H1 (cell line): ENCODE results near the gene SHISA7. TPM values are rescaled to one million over a fixed set of nuclear protein-coding genes. Genes with fewer than 3 reads are reported as not detected.
A peak's percentile ranks its signal among the peaks of the same experiment; 100 is the strongest.

ENCODE experiments used
- CTCF ChIA-PET: fragments of 300-600 bp; sonication (Branson Sonifier 250); formaldehyde crosslinking; loops from one replicate; lab custom pipeline; 2021; ENCODE audit not compliant: partially characterized antibody; lab: Charles Lee
- POLR2A ChIA-PET: fragments of 300-600 bp; sonication (Branson Sonifier 250); formaldehyde crosslinking; loops from one replicate; lab custom pipeline; 2021; ENCODE audit warnings: inconsistent platforms; ENCODE audit not compliant: partially characterized antibody; lab: Charles Lee
- DNase-seq, 2 experiments: peaks; one replicate each; pipeline versions ENCODE4 v3.0.0 to v3.0.0-alpha.2; 2010 to 2022; ENCODE audit warnings: low spot score in 2 of 2, low read depth in 1 of 2, mixed read lengths in 1 of 2
- FAIRE-seq: peaks from 2 replicates; lab custom pipeline; 2011; peaks lifted over from hg19 to GRCh38; lab: Jason Lieb, UNC
- H2AFZ ChIP-seq: 2 replicates; pipeline ENCODE4 v1.8.1; 2012; ENCODE audit warnings: low read length, inconsistent platforms
- H2AK5ac ChIP-seq: 2 replicates; pipeline ENCODE4 v1.6.1; 2013; ENCODE audit warnings: low read depth, low read length
- H2BK120ac ChIP-seq: replicated peaks from 2 replicates; pipeline ENCODE3; 2013; ENCODE audit warnings: low read depth, low read length, inconsistent platforms
- H2BK12ac ChIP-seq: 2 replicates; pipeline ENCODE4 v1.6.1; 2013; ENCODE audit warnings: low read depth, low read length
- H2BK15ac ChIP-seq: 2 replicates; pipeline ENCODE4 v1.6.1; 2013; ENCODE audit warnings: low read length
- H2BK20ac ChIP-seq: 2 replicates; pipeline ENCODE4 v1.6.1; 2013; ENCODE audit warnings: low read length
- H2BK5ac ChIP-seq: 2 replicates; pipeline ENCODE4 v1.6.1; 2013; ENCODE audit warnings: low read depth, low read length
- H3K14ac ChIP-seq: 2 replicates; pipeline ENCODE4 v1.6.1; 2013; ENCODE audit warnings: inconsistent platforms; ENCODE audit not compliant: insufficient read length
- H3K18ac ChIP-seq: 2 replicates; pipeline ENCODE4 v1.6.1; 2013; ENCODE audit warnings: low read length; ENCODE audit errors: extremely low read depth
- H3K23ac ChIP-seq: 2 replicates; pipeline ENCODE4 v1.6.1; 2013; ENCODE audit warnings: inconsistent platforms; ENCODE audit not compliant: insufficient read length
- H3K23me2 ChIP-seq: 2 replicates; pipeline ENCODE4 v1.6.1; 2013; ENCODE audit warnings: low read depth, low read length
- H3K27ac ChIP-seq: 2 replicates; pipeline ENCODE4 v1.6.1; 2011; ENCODE audit warnings: low read depth, low read length, inconsistent platforms
- H3K27me3 ChIP-seq, 4 experiments: replicated peaks in 1 of 4; 1 replicate in 1 of 4; 2 replicates in 3 of 4; pipeline versions ENCODE4 v1.6.1 to v1.8.1; 2011 to 2013; ENCODE audit warnings: low read length in 3 of 4, mild to moderate bottlenecking in 3 of 4, inconsistent platforms in 2 of 4, mixed read lengths in 2 of 4, moderate library complexity in 1 of 4; ENCODE audit not compliant: control insufficient read depth in 3 of 4, insufficient read depth in 3 of 4; ENCODE audit errors: extremely low read depth in 1 of 4
- H3K36me3 ChIP-seq, 4 experiments: 2 replicates each; pipeline versions ENCODE4 v1.6.1 to v1.8.1; 2011 to 2013; ENCODE audit warnings: mild to moderate bottlenecking in 4 of 4, low read length in 3 of 4, moderate library complexity in 2 of 4, control low read depth in 1 of 4, inconsistent platforms in 1 of 4; ENCODE audit not compliant: insufficient read depth in 4 of 4, control insufficient read depth in 2 of 4
- H3K4ac ChIP-seq: replicated peaks from 2 replicates; pipeline ENCODE3; 2013; ENCODE audit warnings: low read length, low read depth, mixed read lengths, inconsistent platforms; ENCODE audit not compliant: insufficient read length
- H3K4me1 ChIP-seq, 4 experiments: replicated peaks in 1 of 4; 1 replicate in 1 of 4; 2 replicates in 3 of 4; pipeline versions ENCODE4 v1.6.1 to v1.8.1; 2011 to 2013; ENCODE audit warnings: low read length in 3 of 4, inconsistent platforms in 2 of 4, mixed read lengths in 1 of 4; ENCODE audit not compliant: insufficient read depth in 4 of 4, control insufficient read depth in 3 of 4
- H3K4me2 ChIP-seq, 2 experiments: 2 replicates each; pipeline versions ENCODE4 v1.6.1 to v1.8.1; 2011 to 2013; ENCODE audit warnings: low read depth in 2 of 2, low read length in 2 of 2, control low read depth in 1 of 2, inconsistent platforms in 1 of 2, mild to moderate bottlenecking in 1 of 2; ENCODE audit not compliant: insufficient read depth in 1 of 2
- H3K4me3 ChIP-seq, 4 experiments: fragments of 200-600, 300-600 bp in 1 of 4; sonication (generic), shearing (Covaris generic), sonication (Bioruptor Twin) in 1 of 4; 2 replicates each; pipeline versions ENCODE4 v1.5.1 to v1.8.1; 2011 to 2016; ENCODE audit warnings: low read length in 4 of 4, low read depth in 3 of 4, control low read depth in 2 of 4, inconsistent platforms in 2 of 4, mild to moderate bottlenecking in 2 of 4, mixed read lengths in 1 of 4, moderate library complexity in 1 of 4; ENCODE audit not compliant: insufficient read depth in 2 of 4; ENCODE audit errors: extremely low read depth in 1 of 4
- H3K56ac ChIP-seq: replicated peaks from 2 replicates; pipeline ENCODE3; 2013; ENCODE audit warnings: low read depth, mild to moderate bottlenecking, mixed read lengths, low read length, inconsistent platforms; ENCODE audit not compliant: insufficient read length
- H3K79me1 ChIP-seq: 2 replicates; pipeline ENCODE4 v1.6.1; 2013; ENCODE audit warnings: low read depth, low read length, control low read depth
- H3K79me2 ChIP-seq, 2 experiments: 2 replicates each; pipeline versions ENCODE4 v1.6.1 to v1.8.1; 2012 to 2013; ENCODE audit warnings: low read length in 2 of 2, mild to moderate bottlenecking in 2 of 2, inconsistent platforms in 1 of 2; ENCODE audit not compliant: insufficient read depth in 2 of 2, control insufficient read depth in 1 of 2
- H3K9ac ChIP-seq, 4 experiments: replicated peaks in 1 of 4; 1 replicate in 1 of 4; 2 replicates in 3 of 4; pipeline versions ENCODE4 v1.6.1 to v1.8.1; 2011 to 2013; ENCODE audit warnings: low read depth in 3 of 4, low read length in 3 of 4, control low read depth in 2 of 4, mild to moderate bottlenecking in 2 of 4, moderate library complexity in 2 of 4, inconsistent platforms in 1 of 4; ENCODE audit errors: extremely low read depth in 1 of 4
- H3K9me3 ChIP-seq, 2 experiments: 2 replicates each; pipeline versions ENCODE4 v1.6.1 to v1.8.1; 2012 to 2013; ENCODE audit warnings: mild to moderate bottlenecking in 2 of 2, moderate library complexity in 2 of 2, control low read depth in 1 of 2, inconsistent platforms in 1 of 2, low read depth in 1 of 2, low read length in 1 of 2, mixed read lengths in 1 of 2; ENCODE audit not compliant: insufficient read depth in 2 of 2
- H4K20me1 ChIP-seq, 2 experiments: replicated peaks in 1 of 2; 2 replicates each; pipeline versions ENCODE3 to v1.8.1; 2011 to 2013; ENCODE audit warnings: inconsistent platforms in 2 of 2, low read length in 2 of 2, mild to moderate bottlenecking in 1 of 2; ENCODE audit not compliant: insufficient read depth in 2 of 2, control insufficient read depth in 1 of 2
- H4K5ac ChIP-seq: 2 replicates; pipeline ENCODE4 v1.6.1; 2013; ENCODE audit warnings: low read length, low read depth, mixed read lengths, inconsistent platforms; ENCODE audit not compliant: insufficient read length
- H4K8ac ChIP-seq: 2 replicates; pipeline ENCODE4 v1.8.0; 2013; ENCODE audit warnings: mild to moderate bottlenecking, moderate library complexity, low read length, inconsistent platforms; ENCODE audit not compliant: insufficient read depth; ENCODE audit errors: extremely low read depth
- H4K91ac ChIP-seq: replicated peaks from 2 replicates; pipeline ENCODE3; 2013; ENCODE audit warnings: low read length, mixed read lengths, inconsistent platforms; ENCODE audit not compliant: insufficient read length
- ASH2L ChIP-seq: fragments of 200-600, 300-600 bp; sonication (generic); IDR thresholded peaks from one replicate; pipeline ENCODE4 v1.7.1; 2017; ENCODE audit warnings: low read length
- RBBP5 ChIP-seq: IDR thresholded peaks from 2 replicates; pipeline ENCODE4 v1.7.1; 2012; ENCODE audit warnings: low read depth, mild to moderate bottlenecking, inconsistent platforms, low read length, moderate library complexity, borderline replicate concordance
- WGBS, 2 experiments: shearing (Covaris generic) in 1 of 2; methylation state at CpG; one replicate each; pipeline versions ENCODE4 v1.1.6 to v1.1.7; 2013 to 2015; ENCODE audit warnings: low lambda C conversion rate in 2 of 2, mixed read lengths in 2 of 2, inconsistent platforms in 1 of 2, low coverage in 1 of 2, missing lambda C conversion rate in 1 of 2; ENCODE audit not compliant: insufficient replicate concordance in 2 of 2, insufficient coverage in 1 of 2, insufficient read length in 1 of 2; ENCODE audit errors: extremely low coverage in 1 of 2, missing lambda C conversion rate in 1 of 2; 5-methylcytosine and 5-hydroxymethylcytosine counted together
- polyA plus RNA-seq, 7 experiments: library from polyadenylated mRNA; depleted of rRNA in 3 of 7; stranded (reverse) in 5 of 7; unstranded in 2 of 7; fragments of >200 nt in 5 of 7; fragments of 200-250 nt in 2 of 7; gene quantifications; 1 replicate in 5 of 7; 2 replicates in 1 of 7; 4 replicates in 1 of 7; pipeline versions ENCODE4 v1.2.1 to v1.2.3, GENCODE V29; 2011 to 2013; ENCODE audit warnings: missing spikeins in 2 of 7, mixed read lengths in 2 of 7
- total RNA-seq: library from RNA; stranded (reverse); fragmentation: NEBNext Ultra II Directional; extraction: Animal tissue kit (Norgen Biotek cat#: 25700); gene quantifications from 2 replicates; pipeline ENCODE4 v1.2.1, GENCODE V29; 2021

The SHISA7 gene
- total and polyA plus RNA-seq, 2 of the 8 experiments (the other 6 are each of a cell fraction or from before 2014, with no cell fraction given), result 0.76 to 1.0 TPM

- H2AFZ ChIP-seq, result no peak overlapping the region
- TF ChIP-seq RBBP5, result 0 out of 2 replicates have a peak, but pooled peaks have one; percentile 7
- no peak for TF ChIP-seq ASH2L
- H2AK5ac ChIP-seq, result peak overlapping the region; percentile 84
These were observed 22.6 kb upstream of the SHISA7 start for GRCh38 chr19:55465460-55466240.

More at GRCh38 chr19:55465460-55466240, 22.6 kb upstream of the SHISA7 start:
- H2BK20ac ChIP-seq, result peak overlapping the region; percentile 83
- H3K27me3 ChIP-seq, result no peaks in the 10 kb centered on the region; a peak in 1 of 7 replicates
- H3K79me1 ChIP-seq, result no peaks in the 10 kb centered on the region
- H3K23ac ChIP-seq, result no peak overlapping the region
- H4K5ac ChIP-seq, result no peak overlapping the region
- H3K18ac ChIP-seq, result no peak overlapping the region
- ChIA-PET CTCF (interaction anchor here (0.7 to 3.6 kb wide), 9 partner anchors 8 to 210 kb away, joined by 3 to 31 read pairs (median 10); partner anchors contain the start of genes NAT14, ZNF628 and ZNF865), POLR2A (interaction anchor here (1.1 to 2.9 kb wide), 3 partner anchors 11 to 58 kb away, joined by 3 to 8 read pairs (median 3); partner anchors contain the start of genes UBE2S and ZNF628)
- peak in 1 of 2 experiments; percentile 48 for DNase-seq
- no peaks in the 10 kb centered on the region for H3K79me2 ChIP-seq
- no peaks in the 10 kb centered on the region for H4K20me1 ChIP-seq
- H3K36me3 ChIP-seq, result no peaks in the 10 kb centered on the region
- 0 out of 2 replicates have a peak overlapping the region, but pooled peaks have one; percentile 52 for H4K8ac ChIP-seq
- 92% methylated on average over 11 of the region's 11 CpGs; no CpG with 5 or more reads in 1 of the 2 experiments for WGBS, 2 experiments
- peak overlapping the region; percentile 20; the same call in 1 of the 2 replicates for H2BK5ac ChIP-seq
- H3K4me1 ChIP-seq, result peaks cover 3 to 23% (median 14%) of the 10 kb centered on the region in 4 experiments
- H3K9me3 ChIP-seq, result no peaks in the 10 kb centered on the region
- H2BK120ac ChIP-seq, result peak overlapping the region; percentile 6
- peak overlapping the region; percentile 97 for H4K91ac ChIP-seq
- no peak for FAIRE-seq
- H3K27ac ChIP-seq, result no peak overlapping the region
- H2BK12ac ChIP-seq, result peak overlapping the region; percentile 62; the same call in 1 of the 2 replicates
- no peak overlapping the region for H3K9ac ChIP-seq
- H3K4me3 ChIP-seq, result no peak overlapping the region
- H3K14ac ChIP-seq, result no peak overlapping the region
- no peak overlapping the region for H3K4me2 ChIP-seq
- no peak overlapping the region for H3K56ac ChIP-seq
- H2BK15ac ChIP-seq, result peak overlapping the region; percentile 50
- peak overlapping the region; percentile 65 for H3K4ac ChIP-seq
- peaks cover 1% of the 10 kb centered on the region; the same call in 1 of the 2 replicates for H3K23me2 ChIP-seq
